GM12878 (cell line): ENCODE data around the gene RAD51B. TPM values are rescaled to one million over a fixed set of nuclear protein-coding genes. Genes with fewer than 3 reads are reported as not detected.

ENCODE experiments used
- E2F8 ChIP-seq: fragments of 450-650 bp; IDR thresholded peaks from 2 replicates; pipeline ENCODE4 v1.6.1; 2018; ENCODE audit warnings: mild to moderate bottlenecking, low read depth, moderate library complexity; ENCODE audit not compliant: partially characterized antibody
- EED ChIP-seq: sonication (generic); IDR thresholded peaks from 2 replicates; pipeline ENCODE4 v1.6.1; 2016; ENCODE audit warnings: antibody characterized with exemption, low read depth
- IRF3 ChIP-seq: fragments of 450-650 bp; IDR thresholded peaks from 2 replicates; pipeline ENCODE4 v1.6.1; 2014; ENCODE audit warnings: mild to moderate bottlenecking
- KDM1A ChIP-seq: fragments of 200-600 bp; sonication (generic); IDR thresholded peaks from 2 replicates; pipeline ENCODE4 v1.6.1; 2016; ENCODE audit warnings: borderline replicate concordance
- MAX ChIP-seq: IDR thresholded peaks from 2 replicates; pipeline ENCODE4 v1.6.1; 2012; ENCODE audit warnings: low read depth, low read length, improper control_type of control experiment
- MLLT1 ChIP-seq: fragments of 450-650 bp; IDR thresholded peaks from 2 replicates; pipeline ENCODE4 v1.6.1; 2016; ENCODE audit warnings: mild to moderate bottlenecking
- MTA3 ChIP-seq: IDR thresholded peaks from 2 replicates; pipeline ENCODE4 v1.6.1; 2012; ENCODE audit warnings: low read length, inconsistent platforms, borderline replicate concordance
- PBX3 ChIP-seq: IDR thresholded peaks from 2 replicates; pipeline ENCODE4 v1.6.1; 2011; ENCODE audit warnings: mild to moderate bottlenecking, low read depth, low read length, moderate library complexity; ENCODE audit not compliant: insufficient replicate concordance
- POLR2AphosphoS5 ChIP-seq: IDR thresholded peaks from 2 replicates; pipeline ENCODE4 v1.6.1; 2011; ENCODE audit warnings: mild to moderate bottlenecking, low read length, inconsistent platforms
- RELB ChIP-seq: fragments of 450-650 bp; IDR thresholded peaks from 2 replicates; pipeline ENCODE4 v1.6.1; 2017; ENCODE audit warnings: low read depth, mild to moderate bottlenecking, moderate library complexity
- SRF ChIP-seq, 2 experiments: IDR thresholded peaks; 2 replicates each; pipeline ENCODE4 v1.6.1; 2011; ENCODE audit warnings: low read depth in 2 of 2, low read length in 2 of 2, mild to moderate bottlenecking in 1 of 2, moderate library complexity in 1 of 2
- TBL1XR1 ChIP-seq: IDR thresholded peaks from 2 replicates; pipeline ENCODE4 v1.6.1; 2012; ENCODE audit warnings: low read depth, low read length, improper control_type of control experiment
- ZBTB40 ChIP-seq: fragments of 450-650 bp; IDR thresholded peaks from 2 replicates; pipeline ENCODE4 v1.6.1; 2016; ENCODE audit warnings: mild to moderate bottlenecking, moderate library complexity, borderline replicate concordance
- ZNF24 ChIP-seq: fragments of 450-650 bp; IDR thresholded peaks from 2 replicates; pipeline ENCODE4 v1.6.1; 2017; ENCODE audit warnings: antibody characterized with exemption, mild to moderate bottlenecking
- polyA plus RNA-seq, 11 experiments: library from polyadenylated mRNA; depleted of rRNA in 4 of 11; unstranded in 6 of 11; stranded (reverse) in 5 of 11; fragments of >200 nt; fragmentation: Nextera tagmentation in 4 of 11; fragmentation: Illumina TruSeq in 1 of 11; extraction: Ambion mirVana in 4 of 11; extraction: Trizol in 1 of 11; gene quantifications; 1 replicate in 1 of 11; 2 replicates in 10 of 11; pipeline versions ENCODE4 v1.2.1 to v1.2.3, GENCODE V29; 2011 to 2016; ENCODE audit warnings: inconsistent platforms in 2 of 11, missing spikeins in 2 of 11, low read depth in 1 of 11
- total RNA-seq, 4 experiments: library from RNA; depleted of rRNA in 3 of 4; stranded (reverse); fragments of >200 nt in 3 of 4; fragmentation: Illumina TruSeq in 1 of 4; extraction: Trizol in 1 of 4; gene quantifications; 2 replicates each; pipeline versions ENCODE4 v1.2.1 to v1.2.3, GENCODE V29; 2013 to 2021

The RAD51B gene
- total and polyA plus RNA-seq, 10 of the 15 experiments (the other 5 are each of a cell fraction or from before 2014, with no cell fraction given) = 9.8 to 26.8 (median 21.3) TPM

- TF ChIP-seq KDM1A (no peak), MTA3 (peak; percentile 78; the same call in 1 of the 2 replicates), MAX (no peak; the same call in 1 of the 2 replicates), ZBTB40 (peak; percentile 27; the same call in 1 of the 2 replicates), MLLT1 (peak; percentile 82), RELB (peak; percentile 73), PBX3 (peak; percentile 83), E2F8 (no peak), SRF (IDR thresholded peaks at IDR 0.05; ENCODE audit: low read depth in 2 of 2, low read length in 2 of 2) (peak; percentile 17 to 83; a peak in 2 of 4 replicates), EED (peak; percentile 90), TBL1XR1 (peak; percentile 62; the same call in 1 of the 2 replicates), POLR2AphosphoS5 (peak; percentile 53), ZNF24 (no peak), IRF3 (no peak)
Observed at GRCh38 chr14:68685419-68686204, 866.0 kb downstream of the RAD51B start (continued).
